D341Med (cell line): ENCODE data around the gene PDXP.

Source experiments
- DNase-seq: peaks from one replicate; pipeline ENCODE4 v3.0.0; 2012; ENCODE audit warnings: low spot score

PDXP gene

GRCh38 chr22:37629928-37630327, 28.6 kb upstream of the PDXP start:
- DNase-seq = no peak

GRCh38 chr22:37630839-37631435, 27.6 kb upstream of the PDXP start:
- DNase-seq = no peak

DNA sequence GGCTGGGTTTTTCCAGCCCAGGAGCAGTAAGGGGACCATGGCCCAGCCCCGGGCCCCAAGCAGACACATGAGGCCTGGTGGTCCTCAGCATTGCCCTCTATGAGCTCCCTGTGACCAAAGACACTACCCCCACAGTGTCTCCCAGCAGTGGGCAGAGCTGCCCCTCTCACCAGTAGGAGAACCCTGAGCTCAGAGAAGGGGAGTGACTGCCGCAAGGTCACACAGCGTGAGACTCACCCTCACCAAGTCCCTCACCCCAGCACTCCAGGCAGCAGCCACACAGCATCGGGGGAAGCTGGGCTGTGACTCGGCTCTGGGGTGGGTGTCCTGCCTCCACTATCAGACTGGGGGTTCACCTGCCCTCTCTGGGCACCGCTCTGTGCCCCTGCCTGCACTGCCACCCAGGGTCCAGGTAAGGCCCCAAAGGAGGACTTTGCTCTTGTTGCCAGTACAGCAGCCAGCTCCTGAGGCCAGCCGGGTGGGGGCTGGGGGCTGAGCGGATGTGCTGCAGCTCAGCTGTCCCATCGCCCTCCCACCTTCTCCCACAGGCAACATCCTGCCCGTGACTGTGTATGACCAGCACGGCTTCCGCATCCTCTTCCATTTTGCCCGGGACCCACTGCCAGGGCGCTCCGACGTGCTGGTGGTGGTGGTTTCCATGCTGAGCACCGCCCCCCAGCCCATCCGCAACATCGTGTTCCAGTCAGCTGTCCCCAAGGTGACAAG, 26.9 kb upstream of the PDXP start:
- no peak for DNase-seq

DNA sequence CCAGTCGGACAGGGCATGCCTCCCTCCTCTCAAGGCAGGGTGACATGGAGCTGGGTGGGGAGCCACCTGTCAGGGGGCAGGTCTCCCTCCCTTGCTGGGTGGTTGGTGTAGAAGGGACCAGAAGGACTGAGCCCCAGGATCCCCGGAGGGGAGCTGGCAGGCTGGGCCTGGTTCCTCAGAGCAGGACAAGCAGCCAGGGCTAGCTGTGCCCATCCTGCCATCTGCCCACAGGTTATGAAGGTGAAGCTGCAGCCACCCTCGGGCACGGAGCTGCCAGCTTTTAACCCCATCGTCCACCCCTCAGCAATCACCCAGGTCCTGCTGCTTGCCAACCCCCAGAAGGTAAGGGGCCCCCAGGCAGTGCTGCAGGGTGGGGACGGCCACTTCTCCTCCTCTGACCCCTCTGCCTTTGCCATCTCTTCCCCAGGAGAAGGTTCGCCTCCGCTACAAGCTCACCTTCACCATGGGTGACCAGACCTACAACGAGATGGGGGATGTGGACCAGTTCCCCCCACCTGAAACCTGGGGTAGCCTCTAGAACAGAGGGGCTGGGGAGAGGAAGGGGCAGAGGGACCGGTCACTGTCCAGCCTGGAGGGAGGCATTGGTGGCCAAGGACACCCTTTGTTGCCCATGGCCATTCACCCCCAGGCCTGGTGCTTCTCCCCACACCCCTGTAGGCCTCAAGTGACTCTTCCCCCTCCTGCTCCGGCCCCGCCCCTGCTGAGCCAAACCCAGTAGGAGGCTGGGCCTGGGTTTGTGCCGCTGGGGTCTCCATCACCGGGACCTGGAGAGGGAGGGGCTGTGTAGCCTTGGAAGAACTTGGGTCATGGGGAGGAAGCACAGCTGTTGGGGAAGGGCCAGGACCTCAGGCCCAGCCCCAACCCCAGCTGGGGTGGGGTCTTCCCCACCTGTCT, 26.1 kb upstream of the PDXP start:
- no peak for DNase-seq

DNA sequence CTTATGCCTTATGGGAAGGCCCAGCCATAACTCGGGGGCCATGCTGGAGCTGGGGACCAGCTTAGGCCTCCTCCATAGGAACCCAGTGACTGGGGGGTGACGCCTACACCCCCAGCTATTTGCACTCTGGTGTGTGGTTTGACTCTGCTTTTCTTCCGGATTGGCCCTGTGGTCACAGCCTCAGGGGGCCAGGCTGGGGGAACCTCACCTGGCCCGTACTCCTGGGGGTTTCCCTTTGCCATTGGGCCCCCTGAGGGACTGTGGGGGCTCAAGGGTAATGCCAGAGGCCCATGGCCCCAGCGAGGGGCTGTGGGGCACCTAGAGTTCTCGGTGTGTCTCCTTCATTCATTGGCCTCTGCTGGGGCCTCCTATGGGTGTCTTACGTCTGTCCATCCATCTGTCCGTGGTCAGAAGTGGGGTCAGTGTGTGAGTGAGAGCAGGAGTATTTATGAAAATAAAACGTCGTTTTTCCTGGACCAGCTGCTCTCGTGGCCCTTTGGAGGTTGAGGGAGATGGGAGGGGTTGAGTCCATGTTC, 25.4 kb upstream of the PDXP start:
- no peak for DNase-seq

DNA sequence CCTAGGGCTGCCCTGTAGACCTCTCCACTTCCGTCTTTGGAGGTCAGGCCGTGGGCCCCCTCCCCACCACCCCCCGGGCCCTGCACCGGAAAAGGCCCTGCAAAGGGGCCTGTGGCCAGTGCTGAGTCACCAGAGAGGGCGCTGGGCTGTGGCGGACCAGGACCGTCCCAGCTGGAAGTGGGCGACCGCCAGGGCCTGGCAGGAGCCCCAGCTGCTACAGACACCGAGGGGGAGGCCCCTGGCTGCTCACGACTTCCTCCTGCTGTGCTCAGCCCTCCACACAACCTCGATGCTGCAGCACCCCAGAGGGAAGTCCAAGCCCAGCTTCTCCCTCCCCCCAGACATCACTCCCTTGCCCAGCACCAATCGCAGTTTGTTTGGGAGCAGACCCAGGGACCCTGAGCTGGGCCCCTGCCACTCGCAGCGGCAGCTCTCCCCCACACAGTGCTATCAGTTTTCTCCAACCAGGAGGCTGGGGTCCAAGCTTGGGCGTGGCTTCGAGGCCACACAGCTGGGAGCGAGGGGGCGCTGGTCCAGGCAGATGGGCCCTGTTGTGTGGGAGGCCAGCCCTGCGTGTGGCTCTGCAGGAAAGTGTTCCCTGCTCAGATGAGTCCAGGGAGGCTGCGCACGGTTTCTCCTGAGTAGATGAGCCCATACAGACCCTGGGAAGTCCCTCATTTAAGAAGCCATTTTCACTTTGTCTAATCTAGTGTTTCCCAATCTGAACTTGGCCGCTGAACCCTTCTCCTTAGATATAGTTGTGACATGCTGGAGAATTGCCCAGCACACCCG, 24.7 kb upstream of the PDXP start:
- DNase-seq = no peak

GRCh38 chr22:37634417-37634924, 24.1 kb upstream of the PDXP start:
- no peak for DNase-seq

DNA sequence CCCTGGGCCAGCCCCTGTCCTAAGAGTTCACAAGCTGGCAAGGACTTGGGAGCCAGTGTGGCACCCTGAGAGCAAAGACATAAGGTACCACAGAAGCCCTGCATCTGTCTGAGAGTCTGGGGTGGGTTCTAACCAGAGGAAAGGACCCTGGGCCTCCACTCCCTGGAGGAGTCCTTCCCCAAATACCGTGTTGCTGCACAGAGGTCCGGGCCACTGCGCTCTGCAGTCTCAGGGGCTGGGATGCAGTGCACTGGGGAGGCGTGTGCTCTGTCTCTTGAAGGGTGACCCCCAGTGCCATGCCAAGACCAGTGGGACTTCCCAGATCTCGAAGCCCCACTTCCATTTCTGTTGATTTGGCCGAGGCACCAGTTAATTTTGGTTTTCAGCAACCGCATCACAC, 23.4 kb upstream of the PDXP start:
- DNase-seq = no peak

DNA sequence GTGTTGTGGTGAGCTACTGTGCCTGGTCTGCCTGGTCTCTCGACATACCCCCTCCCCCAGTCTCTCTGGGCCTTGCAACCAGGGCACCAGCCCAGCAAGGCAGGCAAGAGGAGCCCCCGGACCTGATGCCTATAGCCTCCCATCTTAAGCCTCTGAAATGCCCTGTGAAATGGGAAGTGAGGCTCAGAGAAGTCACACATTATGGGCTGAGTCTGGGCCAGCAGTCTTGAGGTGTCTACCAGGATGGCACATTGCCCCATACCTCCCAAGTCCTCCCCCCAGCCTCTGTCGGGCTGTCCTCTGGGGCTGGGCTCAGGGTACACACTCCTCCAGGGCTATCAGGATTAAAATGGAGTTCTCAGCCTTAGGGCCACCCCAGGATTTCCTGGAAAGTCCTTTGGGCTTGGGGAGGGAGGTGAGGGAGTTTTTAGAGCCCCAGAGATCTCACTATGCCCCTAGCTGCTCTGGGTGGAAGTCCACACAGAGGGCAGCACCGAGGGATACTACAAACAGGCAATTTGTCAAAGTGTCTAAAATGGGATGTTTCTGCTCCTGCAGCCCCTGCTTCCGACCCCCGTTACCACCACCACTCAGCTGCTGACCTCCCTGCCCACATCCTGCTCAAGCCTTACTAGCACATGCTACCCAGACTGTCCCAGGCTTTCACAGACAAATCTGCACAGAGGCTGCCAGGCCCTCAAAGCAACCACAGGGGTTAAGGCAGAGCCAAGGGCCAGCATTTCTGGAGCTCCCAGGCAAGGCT, 22.2 kb upstream of the PDXP start:
- DNase-seq = no peak

DNA sequence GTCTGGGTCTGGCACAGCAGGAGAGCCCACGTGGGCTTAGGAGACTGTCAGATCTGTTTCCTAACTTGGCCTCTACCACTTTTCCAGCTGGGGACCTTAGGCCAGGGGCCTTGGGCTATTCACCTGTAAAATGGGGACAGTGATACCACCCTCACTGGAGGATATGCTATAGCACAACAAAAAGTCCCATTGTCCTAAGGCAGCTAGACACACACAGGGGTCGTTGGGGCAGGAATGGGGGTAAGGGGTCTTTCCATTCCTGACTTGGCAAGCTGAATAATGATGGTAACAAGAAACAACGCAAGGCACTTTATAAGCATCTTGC, 21.6 kb upstream of the PDXP start:
- DNase-seq = no peak

DNA sequence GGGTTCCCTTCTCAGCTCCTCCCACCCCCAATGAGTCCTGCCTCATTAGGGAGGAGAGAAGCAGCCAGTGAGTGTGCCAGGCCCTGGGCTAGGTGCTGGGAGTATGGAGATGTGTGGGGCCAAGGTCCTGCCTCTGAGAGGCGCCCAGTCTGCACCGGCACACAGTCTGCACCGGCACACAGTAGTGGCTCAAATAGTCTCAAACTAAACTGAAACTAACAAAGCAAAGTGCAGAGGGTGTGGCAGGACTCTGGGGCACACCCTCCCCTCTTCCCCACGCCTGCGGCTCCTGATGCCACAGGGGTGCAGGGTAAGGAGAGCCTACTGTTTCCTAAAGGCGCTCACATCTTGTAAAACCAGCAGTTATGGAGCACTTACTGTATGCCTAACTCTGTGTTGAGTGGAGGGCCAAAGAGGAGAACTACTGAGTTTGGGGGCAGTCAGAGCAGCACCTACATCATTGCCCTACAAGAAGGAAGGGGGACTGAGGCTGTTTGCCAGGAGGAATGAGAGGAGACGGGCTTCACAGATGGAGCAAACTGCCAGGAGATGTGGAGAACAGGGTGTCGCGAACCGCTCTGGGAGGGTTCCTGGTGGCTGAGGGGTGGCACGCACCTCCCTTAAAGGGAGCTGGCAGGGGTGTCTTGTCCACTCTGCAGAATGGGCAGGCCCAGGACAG, 20.0 kb upstream of the PDXP start:
- no peak for DNase-seq

GRCh38 chr22:37639070-37639760, 19.3 kb upstream of the PDXP start, which contains the start of gene SH3BP1:
Gene SH3BP1 (plus strand): TSS chr22:37639669. CDS start chr22:37639788, 119 bp downstream.
- DNase-seq = peak; percentile 59

- DNase-seq = no peak
Measured at GRCh38 chr22:37639771-37640590, 18.5 kb upstream of the PDXP start.

GRCh38 chr22:37640591-37641560, 17.6 kb upstream of the PDXP start:
- no peak for DNase-seq

DNA sequence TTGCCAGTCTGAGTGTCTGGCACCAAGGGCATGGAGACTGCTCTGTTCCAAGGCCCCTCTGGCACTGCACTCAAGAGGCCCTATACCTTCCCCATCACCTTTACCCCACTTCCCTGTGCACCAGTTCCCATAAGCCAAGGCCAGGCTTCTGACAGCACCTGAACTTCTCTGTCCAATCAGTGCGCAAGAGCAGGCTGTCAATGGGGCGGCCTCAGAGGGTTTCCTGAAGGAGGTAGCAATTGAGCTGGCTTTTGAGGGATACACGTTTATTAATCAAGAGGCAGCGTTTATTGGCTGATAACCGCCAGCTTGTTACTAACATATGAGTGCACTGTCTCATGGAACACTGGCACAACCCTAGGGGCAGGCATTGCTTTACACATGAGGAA, 17.0 kb upstream of the PDXP start:
- no peak for DNase-seq

- DNase-seq = peak; percentile 93
Measured at GRCh38 chr22:37643225-37643847, 15.2 kb upstream of the PDXP start.

- DNase-seq = no peak
Measured at GRCh38 chr22:37647317-37647716, 11.2 kb upstream of the PDXP start.
